ENCODE measurements around the gene ADGRD1. TPM values are rescaled to one million over a fixed set of nuclear protein-coding genes. Genes with fewer than 3 reads are reported as not detected.

The ADGRD1 gene
- polyA plus RNA-seq, 1 of the 3 experiments (the other 2 are of a cell fraction): not detected

- TF ChIP-seq PBX3 (IDR thresholded peaks at IDR 0.05) (no peak), MEF2A (IDR thresholded peaks at IDR 0.05; ENCODE audit: borderline replicate concordance, low read depth) (no peak), NRF1 (IDR thresholded peaks at IDR 0.05; ENCODE audit: low read depth, low read length) (no peak), FOXJ3 (CRISPR knock-in tag; IDR thresholded peaks at IDR 0.05) (no peak), SIN3A (IDR thresholded peaks at IDR 0.05; ENCODE audit: borderline replicate concordance, low read depth, low read length) (no peak)
Observed at GRCh38 chr12:131162113-131162512, 208.4 kb downstream of the ADGRD1 start (continued).

- Histone ChIP-seq H3K4me1 (ENCODE audit: control insufficient read depth in 1 of 2, insufficient read depth in 2 of 2, low read depth in 1 of 2, low read length in 1 of 2) (no peaks in the 10 kb centered on the region), H4K20me1 (ENCODE audit: insufficient read depth) (no peaks in the 10 kb centered on the region), H3K4me2 (no peak overlapping the region), H3K9ac (no peak overlapping the region), H3K79me2 (ENCODE audit: insufficient read depth) (no peaks in the 10 kb centered on the region), H3K9me3 (no peaks in the 10 kb centered on the region), H3K4me3 (ENCODE audit: low read depth in 2 of 2, low read length in 1 of 2) (no peak overlapping the region), H3F3A (replicated peaks; ENCODE audit: insufficient read depth) (no peaks in the 10 kb centered on the region), H3K27ac (ENCODE audit: low read depth in 2 of 2, low read length in 1 of 2) (no peak overlapping the region), H3K9me2 (no peaks in the 10 kb centered on the region), H3K36me3 (replicated peaks in 1 of 2; ENCODE audit: control insufficient read depth in 1 of 2, insufficient read depth in 2 of 2, low read length in 1 of 2) (no peaks in the 10 kb centered on the region), H2AFZ (ENCODE audit: low read depth) (no peak overlapping the region), H3K27me3 (ENCODE audit: insufficient read depth) (no peaks in the 10 kb centered on the region)
- WGBS (ENCODE audit: low lambda C conversion rate): 93% methylated on average over 15 of the region's 46 CpGs
- POLR2A ChIA-PET: no interaction called here
- no peak for DNase-seq
- no peak for TF ChIP-seq FOXJ3 (CRISPR knock-in tag; IDR thresholded peaks at IDR 0.05)
- TF ChIP-seq FOXM1 (IDR thresholded peaks at IDR 0.05; ENCODE audit: low read depth): no peak
- TF ChIP-seq TCF12 (IDR thresholded peaks at IDR 0.05): no peak
- no peak for TF ChIP-seq YY1 (IDR thresholded peaks at IDR 0.05; ENCODE audit: low read depth)
- TF ChIP-seq EP300 (IDR thresholded peaks at IDR 0.05; ENCODE audit: borderline replicate concordance in 1 of 2, low read depth in 1 of 2, low read length in 1 of 2): no peak
- TF ChIP-seq ELF1 (IDR thresholded peaks at IDR 0.05): no peak
- no peak for TF ChIP-seq CTCF (IDR thresholded peaks at IDR 0.05)
- no peak for TF ChIP-seq GABPA (IDR thresholded peaks at IDR 0.05; ENCODE audit: low read depth)
- TF ChIP-seq JUND (IDR thresholded peaks at IDR 0.05): no peak
- TF ChIP-seq RCOR1 (IDR thresholded peaks at IDR 0.05; ENCODE audit: low read length): no peak
- no peak for TF ChIP-seq ZBTB33 (IDR thresholded peaks at IDR 0.05; ENCODE audit: borderline replicate concordance, low read depth)
- TF ChIP-seq REST (IDR thresholded peaks at IDR 0.05; ENCODE audit: low read depth, low read length): no peak
- TF ChIP-seq NFIC (IDR thresholded peaks at IDR 0.05; ENCODE audit: borderline replicate concordance): no peak
- no peak for TF ChIP-seq RAD21 (IDR thresholded peaks at IDR 0.05; ENCODE audit: low read length)
- TF ChIP-seq MAX (IDR thresholded peaks at IDR 0.05; ENCODE audit: low read depth): no peak
- no peak for TF ChIP-seq TAF1 (IDR thresholded peaks at IDR 0.05; ENCODE audit: borderline replicate concordance, low read depth, low read length)
- CTCF ChIA-PET: no interaction called here
Observed at GRCh38 chr12:131163189-131163738, 209.6 kb downstream of the ADGRD1 start.

Measured in SK-N-SH (cell line).